B cell (primary cell): Measurements from ENCODE around the gene EPS8L3. TPM values are rescaled to one million over a fixed set of nuclear protein-coding genes. Genes with fewer than 3 reads are reported as not detected.

Experiments used
- ATAC-seq: fragments of 200-7000 bp; cut with Tn5 transposase; one replicate; pipeline ENCODE4 v1.10.0; 2021; ENCODE audit warnings: low read depth, mild to moderate bottlenecking, moderate number of reproducible peaks, moderate library complexity
- CTCF ChIA-PET: fragments of 350-600 bp; sonication (Branson Sonifier 250); formaldehyde crosslinking; loops from one replicate; lab custom pipeline; 2021; ENCODE audit warnings: antibody characterized with exemption, inconsistent platforms; lab: Charles Lee
- POLR2A ChIA-PET: fragments of 350-600 bp; sonication (Branson Sonifier 250); formaldehyde crosslinking; loops from one replicate; lab custom pipeline; 2021; ENCODE audit warnings: antibody characterized with exemption; lab: Charles Lee
- DNase-seq: peaks from one replicate; pipeline ENCODE4 v3.0.0; 2013
- H2AFZ ChIP-seq: 2 replicates; pipeline ENCODE4 v1.6.1; 2012; ENCODE audit warnings: mild to moderate bottlenecking, low read depth, low read length; ENCODE audit not compliant: insufficient read depth, poor library complexity, severe bottlenecking
- H3K27ac ChIP-seq, 2 donors: 1 replicate in 1 of 2; 2 replicates in 1 of 2; pipeline ENCODE4 v1.5.1; 2012 to 2013; ENCODE audit warnings: low read length in 2 of 2, mild to moderate bottlenecking in 2 of 2, moderate library complexity in 1 of 2
- H3K27me3 ChIP-seq, 4 experiments: fragments of 200-600 bp in 1 of 4; sonication (generic) in 1 of 4; replicated peaks in 1 of 4; 1 replicate in 2 of 4; 2 replicates in 2 of 4; pipeline versions ENCODE4 v1.6.1 to v1.7.0; 2013 to 2016; ENCODE audit warnings: low read length in 3 of 4, mild to moderate bottlenecking in 2 of 4, mixed read lengths in 1 of 4, moderate library complexity in 1 of 4; ENCODE audit not compliant: insufficient read depth in 4 of 4, control insufficient read depth in 3 of 4; ENCODE audit errors: control extremely low read depth in 1 of 4
- H3K36me3 ChIP-seq, 2 experiments: replicated peaks in 1 of 2; 1 replicate in 1 of 2; 2 replicates in 1 of 2; pipeline versions ENCODE4 v1.6.1 to v1.7.1; 2013; ENCODE audit warnings: low read length in 1 of 2; ENCODE audit not compliant: insufficient read depth in 2 of 2, control insufficient read depth in 1 of 2; ENCODE audit errors: control extremely low read depth in 1 of 2, extremely low read depth in 1 of 2
- H3K4me1 ChIP-seq, 2 donors: fragments of 200-600 bp in 1 of 2; sonication (generic) in 1 of 2; 1 replicate in 1 of 2; 2 replicates in 1 of 2; pipeline versions ENCODE4 v1.5.1 to v1.6.1; 2013 to 2017; ENCODE audit warnings: low read length in 2 of 2; ENCODE audit not compliant: control insufficient read depth in 2 of 2, insufficient read depth in 2 of 2
- H3K4me2 ChIP-seq: replicated peaks from 2 replicates; pipeline ENCODE3; 2012; ENCODE audit warnings: mild to moderate bottlenecking, low read depth, low read length; ENCODE audit not compliant: poor library complexity, severe bottlenecking
- H3K4me3 ChIP-seq, 5 experiments: fragments of 200-600 bp in 1 of 5; sonication (generic) in 1 of 5; 1 replicate in 3 of 5; 2 replicates in 2 of 5; pipeline versions ENCODE4 v1.5.1 to v1.7.0; 2011 to 2016; ENCODE audit warnings: low read length in 4 of 5, mild to moderate bottlenecking in 4 of 5, low read depth in 2 of 5, control low read depth in 1 of 5, moderate library complexity in 1 of 5; ENCODE audit not compliant: insufficient read depth in 1 of 5; ENCODE audit errors: control extremely low read depth in 1 of 5, extremely low read depth in 1 of 5
- H3K79me2 ChIP-seq: fragments of 200-600 bp; sonication (generic); one replicate; pipeline ENCODE4 v1.6.0; 2016; ENCODE audit warnings: low read length; ENCODE audit not compliant: control insufficient read depth, insufficient read depth
- H3K9ac ChIP-seq: fragments of 200-600 bp; sonication (generic); 2 replicates; pipeline ENCODE4 v1.6.1; 2017; ENCODE audit warnings: mild to moderate bottlenecking, low read length, moderate library complexity
- H3K9me3 ChIP-seq, 3 donors: one replicate each; pipeline versions ENCODE4 v1.6.1 to v1.7.1; 2013; ENCODE audit warnings: low read length in 2 of 3; ENCODE audit not compliant: control insufficient read depth in 2 of 3, insufficient read depth in 1 of 3; ENCODE audit errors: control extremely low read depth in 1 of 3
- H4K20me1 ChIP-seq: 2 replicates; pipeline ENCODE4 v1.6.0; 2012; ENCODE audit warnings: mild to moderate bottlenecking, low read length; ENCODE audit not compliant: insufficient read depth, control insufficient read depth, poor library complexity, severe bottlenecking
- H3K27ac Mint-ChIP-seq: one replicate; pipeline ENCODE4 v1.8.0; 2021; ENCODE audit warnings: mixed read lengths
- H3K27me3 Mint-ChIP-seq: one replicate; pipeline ENCODE4 v1.8.0; 2021; ENCODE audit warnings: mixed read lengths
- H3K4me1 Mint-ChIP-seq: one replicate; pipeline ENCODE4 v1.8.0; 2021; ENCODE audit warnings: mixed read lengths
- H3K4me3 Mint-ChIP-seq: one replicate; pipeline ENCODE4 v1.8.0; 2021; ENCODE audit warnings: mixed read lengths
- H3K9me3 Mint-ChIP-seq: one replicate; pipeline ENCODE4 v1.8.0; 2022; ENCODE audit warnings: mixed read lengths; ENCODE audit not compliant: insufficient read depth
- CTCF ChIP-seq: fragments of 200-600 bp; IDR thresholded peaks from one replicate; pipeline ENCODE4 v1.8.0; 2022; ENCODE audit warnings: antibody characterized with exemption, mild to moderate bottlenecking
- EZH2 ChIP-seq: IDR thresholded peaks from 2 replicates; pipeline ENCODE4 v1.6.1; 2012; ENCODE audit warnings: borderline replicate concordance, low read depth, mild to moderate bottlenecking, moderate library complexity, low read length; ENCODE audit not compliant: insufficient read depth, poor library complexity, severe bottlenecking
- WGBS: methylation state at CpG from one replicate; pipeline ENCODE4 v1.1.5; 2013; ENCODE audit warnings: missing lambda C conversion rate; ENCODE audit not compliant: insufficient coverage; 5-methylcytosine and 5-hydroxymethylcytosine counted together
- intact Hi-C: fragments of 100-400 bp; cut with micrococcal nuclease; formaldehyde crosslinking; loops from one replicate; pipeline ENCODE4 v1.10.0; 2022
- polyA plus RNA-seq: library from polyadenylated mRNA; depleted of rRNA; stranded (reverse); fragments of >200 nt; gene quantifications from 2 replicates; pipeline ENCODE4 v1.2.3, GENCODE V29; 2012
- total RNA-seq, 2 donors: library from RNA; stranded (reverse); fragments of 120-200 nt in 1 of 2; gene quantifications; 1 replicate in 1 of 2; 2 replicates in 1 of 2; pipeline versions ENCODE4 v1.2.3 to v1.2.4, GENCODE V29; 2013 to 2022

Gene EPS8L3
- total and polyA plus RNA-seq, 2 donors (not counting 1 experiment from before 2014, with no cell fraction given) = not detected

- Mint-ChIP-seq H3K4me1 (no peaks in the 10 kb centered on the region), H3K9me3 (no peaks in the 10 kb centered on the region)
- intact Hi-C loops = no loop called here
Observed at GRCh38 chr1:109770331-109771095, 6.8 kb upstream of the EPS8L3 start.

More at GRCh38 chr1:109770331-109771095, 6.8 kb upstream of the EPS8L3 start:
- no peaks in the 10 kb centered on the region for H3K79me2 ChIP-seq
- peaks cover 0 to 6% (median 0%) of the 10 kb centered on the region in 4 experiments for H3K27me3 ChIP-seq
- no peak overlapping the region for H3K27ac ChIP-seq
- ATAC-seq = no peak
- ChIA-PET POLR2A (no interaction called here), CTCF (interaction anchor here (1.2 to 21.2 kb wide), 4 partner anchors 130 to 225 kb away, joined by 4 to 667 read pairs (median 170); partner anchors contain the start of gene AHCYL1)
- H4K20me1 ChIP-seq = no peaks in the 10 kb centered on the region
- peaks cover 1% of the 10 kb centered on the region for H3K27me3 Mint-ChIP-seq
- H3K36me3 ChIP-seq = no peaks in the 10 kb centered on the region
- peaks cover 0 to 4% (median 0%) of the 10 kb centered on the region in 3 donors for H3K9me3 ChIP-seq
- no peak overlapping the region for H3K4me3 ChIP-seq
- TF ChIP-seq EZH2 (no peak), CTCF (no peak)
- 88% methylated on average over 7 of the region's 11 CpGs for WGBS
- H2AFZ ChIP-seq = no peak overlapping the region
- no peak overlapping the region for H3K4me3 Mint-ChIP-seq
- no peak overlapping the region for H3K27ac Mint-ChIP-seq
- no peak for DNase-seq
- H3K9ac ChIP-seq = no peak overlapping the region
- peaks cover 0 to 5% of the 10 kb centered on the region in 2 donors for H3K4me1 ChIP-seq
- H3K4me2 ChIP-seq = no peak overlapping the region
